ENCODE data around the gene PGLYRP4. TPM values are rescaled to one million over a fixed set of nuclear protein-coding genes. Genes with fewer than 3 reads are reported as not detected.

The PGLYRP4 gene
- total and polyA plus RNA-seq, 2 of the 4 experiments (the other 2 are of a cell fraction): not detected

- Histone ChIP-seq H4K5ac (ENCODE audit: low read depth, low read length) (no peak overlapping the region), H3K27me3 (ENCODE audit: control insufficient read depth, insufficient read depth, low read length) (no peaks in the 10 kb centered on the region), H3K79me1 (ENCODE audit: low read depth in 1 of 2, low read length in 2 of 2) (no peaks in the 10 kb centered on the region), H2AK5ac (ENCODE audit: low read depth, low read length) (no peak overlapping the region), H3K27ac (ENCODE audit: insufficient read depth, low read length) (no peak overlapping the region), H3K4me2 (ENCODE audit: low read depth, low read length) (no peak overlapping the region), H3K9me3 (ENCODE audit: control insufficient read depth, insufficient read depth, low read length) (no peaks in the 10 kb centered on the region), H4K91ac (ENCODE audit: insufficient read depth, low read depth, low read length) (no peak overlapping the region), H2BK120ac (ENCODE audit: low read depth, low read length) (no peak overlapping the region), H2BK15ac (ENCODE audit: low read depth, low read length) (no peak overlapping the region), H3K18ac (ENCODE audit: low read depth, low read length) (no peak overlapping the region), H2AFZ (replicated peaks; ENCODE audit: low read length, poor library complexity) (no peak overlapping the region), H3K36me3 (ENCODE audit: control insufficient read depth, insufficient read depth, low read length) (no peaks in the 10 kb centered on the region), H3K14ac (replicated peaks; ENCODE audit: low read depth, low read length) (no peak overlapping the region), H3K4me1 (ENCODE audit: control insufficient read depth, insufficient read depth, low read length) (no peaks in the 10 kb centered on the region), H4K20me1 (ENCODE audit: insufficient read depth, low read length) (no peaks in the 10 kb centered on the region), H3K4ac (ENCODE audit: low read depth, low read length) (no peak overlapping the region), H3K23ac (ENCODE audit: low read depth, low read length) (no peak overlapping the region), H2BK5ac (ENCODE audit: low read depth, low read length, poor library complexity, severe bottlenecking) (no peak overlapping the region), H4K8ac (ENCODE audit: low read depth in 2 of 2, low read length in 2 of 2) (no peak overlapping the region), H3K4me3 (ENCODE audit: insufficient read depth, low read depth, low read length) (no peak overlapping the region), H2AK9ac (replicated peaks; ENCODE audit: low read depth, low read length, poor library complexity) (no peak overlapping the region), H2BK20ac (ENCODE audit: low read depth, low read length) (no peak overlapping the region), H3K9ac (ENCODE audit: low read depth, low read length) (no peak overlapping the region), H3K9me1 (ENCODE audit: insufficient read depth, low read length) (no peaks in the 10 kb centered on the region), H3K56ac (ENCODE audit: extremely low read depth, insufficient read depth, low read length) (no peak overlapping the region)
- DNase-seq (no peak), ATAC-seq (ENCODE audit: low read depth) (no peak)
- TF ChIP-seq NFE2L2 (IDR thresholded peaks at IDR 0.05; ENCODE audit: low read depth, low read length): no peak
- TF ChIP-seq USF2 (IDR thresholded peaks at IDR 0.05; ENCODE audit: low read depth, low read length): no peak
- TF ChIP-seq FOS (IDR thresholded peaks at IDR 0.05; ENCODE audit: low read depth, low read length): no peak
- TF ChIP-seq CTCF (conservative IDR thresholded peaks at IDR 0.05; ENCODE audit: low read depth, low read length): no peak
- no peak for TF ChIP-seq RFX5 (IDR thresholded peaks at IDR 0.05; ENCODE audit: low read depth, low read length)
- no peak for TF ChIP-seq RCOR1 (IDR thresholded peaks at IDR 0.05; ENCODE audit: insufficient replicate concordance, low read length)
- no peak for TF ChIP-seq BHLHE40 (IDR thresholded peaks at IDR 0.05; ENCODE audit: low read depth, low read length)
- no peak for TF ChIP-seq MAFK (IDR thresholded peaks at IDR 0.05; ENCODE audit: low read depth, low read length)
- TF ChIP-seq MXI1 (IDR thresholded peaks at IDR 0.05; ENCODE audit: borderline replicate concordance, low read depth, low read length): no peak
- no peak for TF ChIP-seq ELK1 (IDR thresholded peaks at IDR 0.05; ENCODE audit: borderline replicate concordance, low read depth, low read length)
- no peak for TF ChIP-seq RAD21 (IDR thresholded peaks at IDR 0.05; ENCODE audit: low read length)
- TF ChIP-seq CEBPB (IDR thresholded peaks at IDR 0.05; ENCODE audit: low read depth, low read length): no peak
- TF ChIP-seq MAZ (IDR thresholded peaks at IDR 0.05; ENCODE audit: borderline replicate concordance, low read depth, low read length): no peak
- no peak for TF ChIP-seq POLR2A (IDR thresholded peaks at IDR 0.05; ENCODE audit: low read depth, low read length)
- TF ChIP-seq SMC3 (IDR thresholded peaks at IDR 0.05; ENCODE audit: low read depth, low read length): no peak
- TF ChIP-seq CHD1 (IDR thresholded peaks at IDR 0.05; ENCODE audit: low read depth, low read length): no peak
- ChIA-PET CTCF (no interaction called here), POLR2A (ENCODE audit: unreplicated experiment) (no interaction called here)
- dilution Hi-C loops (cut with HindIII; ENCODE audit: low sequenced_read_pairs, unreplicated experiment) (no loop called here), intact Hi-C loops (cut with micrococcal nuclease) (no loop called here), in situ Hi-C loops (cut with MboI; ENCODE audit: low sequenced_read_pairs) (no loop called here)
- 50% methylated on average over 1 of the region's 2 CpGs; no CpG with 5 or more reads in 1 of the 2 experiments for WGBS, 2 experiments (ENCODE audit: extremely low coverage in 2 of 2, insufficient read length in 1 of 2)
- BruUV-seq (replicated peaks): no TSS peak
Measured at GRCh38 chr1:153308540-153308939, 40.1 kb downstream of the PGLYRP4 start.
